HEK293 (cell line): Measurements from ENCODE around the gene SCUBE3.

Source experiments
- ZNF169 ChIP-seq: fragments of 450-650 bp; formaldehyde crosslinking; IDR thresholded peaks from 2 replicates; pipeline ENCODE4 v1.5.1; 2016; ENCODE audit warnings: missing biosample characterization, missing genetic modification characterization
- TF ChIP-seq, protein P1 (sequence below): fragments of 450-650 bp; formaldehyde crosslinking; IDR thresholded peaks from 2 replicates; pipeline ENCODE4 v1.5.1; 2017; ENCODE audit warnings: missing biosample characterization, mild to moderate bottlenecking, missing genetic modification characterization, moderate library complexity
- TF ChIP-seq, protein P2 (sequence below): fragments of 450-650 bp; formaldehyde crosslinking; IDR thresholded peaks from 2 replicates; pipeline ENCODE4 v1.5.1; 2016; ENCODE audit warnings: missing biosample characterization, missing genetic modification characterization

DNA sequence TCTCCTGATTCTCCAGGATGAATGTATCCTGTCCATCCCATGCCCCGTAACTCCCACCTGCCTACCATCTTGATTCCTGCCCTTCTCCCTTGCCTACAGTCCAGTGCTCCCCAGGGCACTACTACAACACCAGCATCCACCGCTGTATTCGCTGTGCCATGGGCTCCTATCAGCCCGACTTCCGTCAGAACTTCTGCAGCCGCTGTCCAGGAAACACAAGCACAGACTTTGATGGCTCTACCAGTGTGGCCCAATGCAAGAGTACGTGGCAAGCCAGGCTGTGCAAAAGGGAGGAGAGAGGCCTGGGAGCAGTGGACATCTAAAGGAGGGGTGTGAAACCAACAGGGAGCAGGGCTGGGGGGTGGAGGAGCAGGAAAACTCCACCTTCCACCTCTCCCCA is 30.8 kb downstream of the SCUBE3 start:
- TF ChIP-seq, protein P1, sequence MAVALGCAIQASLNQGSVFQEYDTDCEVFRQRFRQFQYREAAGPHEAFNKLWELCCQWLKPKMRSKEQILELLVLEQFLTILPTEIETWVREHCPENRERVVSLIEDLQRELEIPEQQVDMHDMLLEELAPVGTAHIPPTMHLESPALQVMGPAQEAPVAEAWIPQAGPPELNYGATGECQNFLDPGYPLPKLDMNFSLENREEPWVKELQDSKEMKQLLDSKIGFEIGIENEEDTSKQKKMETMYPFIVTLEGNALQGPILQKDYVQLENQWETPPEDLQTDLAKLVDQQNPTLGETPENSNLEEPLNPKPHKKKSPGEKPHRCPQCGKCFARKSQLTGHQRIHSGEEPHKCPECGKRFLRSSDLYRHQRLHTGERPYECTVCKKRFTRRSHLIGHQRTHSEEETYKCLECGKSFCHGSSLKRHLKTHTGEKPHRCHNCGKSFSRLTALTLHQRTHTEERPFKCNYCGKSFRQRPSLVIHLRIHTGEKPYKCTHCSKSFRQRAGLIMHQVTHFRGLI (tag by site-specific recombination): no peak
- TF ChIP-seq, protein P2, sequence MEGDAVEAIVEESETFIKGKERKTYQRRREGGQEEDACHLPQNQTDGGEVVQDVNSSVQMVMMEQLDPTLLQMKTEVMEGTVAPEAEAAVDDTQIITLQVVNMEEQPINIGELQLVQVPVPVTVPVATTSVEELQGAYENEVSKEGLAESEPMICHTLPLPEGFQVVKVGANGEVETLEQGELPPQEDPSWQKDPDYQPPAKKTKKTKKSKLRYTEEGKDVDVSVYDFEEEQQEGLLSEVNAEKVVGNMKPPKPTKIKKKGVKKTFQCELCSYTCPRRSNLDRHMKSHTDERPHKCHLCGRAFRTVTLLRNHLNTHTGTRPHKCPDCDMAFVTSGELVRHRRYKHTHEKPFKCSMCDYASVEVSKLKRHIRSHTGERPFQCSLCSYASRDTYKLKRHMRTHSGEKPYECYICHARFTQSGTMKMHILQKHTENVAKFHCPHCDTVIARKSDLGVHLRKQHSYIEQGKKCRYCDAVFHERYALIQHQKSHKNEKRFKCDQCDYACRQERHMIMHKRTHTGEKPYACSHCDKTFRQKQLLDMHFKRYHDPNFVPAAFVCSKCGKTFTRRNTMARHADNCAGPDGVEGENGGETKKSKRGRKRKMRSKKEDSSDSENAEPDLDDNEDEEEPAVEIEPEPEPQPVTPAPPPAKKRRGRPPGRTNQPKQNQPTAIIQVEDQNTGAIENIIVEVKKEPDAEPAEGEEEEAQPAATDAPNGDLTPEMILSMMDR (tag by site-specific recombination): no peak
- TF ChIP-seq ZNF169 (tag by site-specific recombination): no peak
